ENCODE data around the gene CMTM4. TPM values are rescaled to one million over a fixed set of nuclear protein-coding genes. Genes with fewer than 3 reads are reported as not detected.

The CMTM4 gene
- polyA plus RNA-seq (2013, experiment 1 of 2) = 20.6 TPM
- polyA plus RNA-seq (2013, experiment 2 of 2) = 20.5 TPM

GRCh38 chr16:66696669-66697630 is at the start of gene CMTM4:
CMTM4 (minus strand) TSS chr16:66696743; CDS start chr16:66696525, 218 bp downstream.
- peaks cover 6% of the 10 kb centered on the region for H3K4me1 ChIP-seq (ENCODE audit: control insufficient read depth, insufficient read depth, low read length, poor library complexity, severe bottlenecking)
- H3K9me3 ChIP-seq (ENCODE audit: control insufficient read depth, low read length) = no peaks in the 10 kb centered on the region
- WGBS, 2 experiments (ENCODE audit: insufficient coverage in 2 of 2) = 7% methylated on average over 57 to 59 of the region's 84 CpGs
- peak within 1 kb of the TSS; percentile 53 for H3K4me3 ChIP-seq (ENCODE audit: extremely low read depth, insufficient read depth, low read length, poor library complexity, severe bottlenecking)
- H3K36me3 ChIP-seq (ENCODE audit: control insufficient read depth, insufficient read depth, low read length) = no peaks in the 10 kb centered on the region
- H3K27ac ChIP-seq (ENCODE audit: low read depth, low read length, severe bottlenecking) = no peak within 1 kb of the TSS

GRCh38 chr16:66746048-66746447 is 49.5 kb upstream of the CMTM4 start:
- WGBS, 2 experiments (ENCODE audit: insufficient coverage in 2 of 2) = 100% methylated on average over 2 to 3 of the region's 3 CpGs
- Histone ChIP-seq H3K4me3 (ENCODE audit: extremely low read depth, insufficient read depth, low read length, poor library complexity, severe bottlenecking) (no peak overlapping the region), H3K9me3 (ENCODE audit: control insufficient read depth, low read length) (no peaks in the 10 kb centered on the region), H3K36me3 (ENCODE audit: control insufficient read depth, insufficient read depth, low read length) (peaks cover 91% of the 10 kb centered on the region), H3K4me1 (ENCODE audit: control insufficient read depth, insufficient read depth, low read length, poor library complexity, severe bottlenecking) (peaks cover 34% of the 10 kb centered on the region), H3K27ac (ENCODE audit: low read depth, low read length, severe bottlenecking) (no peak overlapping the region)

GRCh38 chr16:66741950-66742808 is 45.6 kb upstream of the CMTM4 start:
- H3K4me3 ChIP-seq (ENCODE audit: extremely low read depth, insufficient read depth, low read length, poor library complexity, severe bottlenecking) = no peak overlapping the region
- H3K27ac ChIP-seq (ENCODE audit: low read depth, low read length, severe bottlenecking) = peak overlapping the region; percentile 91
- WGBS, 2 experiments (ENCODE audit: insufficient coverage in 2 of 2) = 84 to 100% methylated on average over 6 to 7 of the region's 10 CpGs
- H3K36me3 ChIP-seq (ENCODE audit: control insufficient read depth, insufficient read depth, low read length) = peaks cover 94% of the 10 kb centered on the region
- H3K9me3 ChIP-seq (ENCODE audit: control insufficient read depth, low read length) = no peaks in the 10 kb centered on the region
- peaks cover 22% of the 10 kb centered on the region for H3K4me1 ChIP-seq (ENCODE audit: control insufficient read depth, insufficient read depth, low read length, poor library complexity, severe bottlenecking)

DNA sequence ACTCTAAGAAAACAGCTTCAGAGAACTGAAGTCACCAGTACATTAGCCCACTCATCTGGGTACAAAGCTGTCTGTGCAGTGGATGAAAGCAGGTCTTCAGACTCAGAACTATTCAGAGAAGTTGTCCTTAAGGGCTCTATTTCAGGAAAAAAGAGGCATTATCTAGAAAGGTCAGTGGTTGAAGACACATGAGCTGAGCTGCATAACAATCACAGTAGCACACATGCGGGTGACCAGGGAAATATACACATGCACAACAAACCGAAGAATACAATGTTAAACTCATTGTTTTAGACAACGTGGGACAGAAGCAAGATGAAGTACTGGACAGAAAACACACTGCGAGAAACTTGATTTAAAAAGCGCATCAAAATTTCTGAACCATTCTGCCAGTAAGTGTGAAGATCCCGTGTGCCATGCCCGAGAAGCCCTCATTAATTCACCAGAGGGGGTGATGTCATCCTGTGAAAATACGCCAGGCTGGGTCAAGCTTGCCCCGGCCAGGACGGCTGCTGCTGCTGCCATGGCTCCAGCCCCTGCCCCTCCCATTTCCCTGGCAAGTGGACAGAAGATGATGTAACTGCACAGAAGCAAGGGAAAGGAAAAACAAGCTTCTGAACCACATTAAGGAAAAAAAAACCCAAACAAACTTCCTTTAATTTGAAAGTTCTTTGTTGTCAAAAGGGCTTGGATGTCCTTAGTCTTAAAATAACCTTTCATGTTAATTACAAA is 44.8 kb upstream of the CMTM4 start:
- WGBS, 2 experiments (ENCODE audit: insufficient coverage in 2 of 2) = 78 to 84% methylated on average over 5 to 8 of the region's 10 CpGs
- Histone ChIP-seq H3K4me3 (ENCODE audit: extremely low read depth, insufficient read depth, low read length, poor library complexity, severe bottlenecking) (no peak overlapping the region), H3K4me1 (ENCODE audit: control insufficient read depth, insufficient read depth, low read length, poor library complexity, severe bottlenecking) (peaks cover 22% of the 10 kb centered on the region), H3K36me3 (ENCODE audit: control insufficient read depth, insufficient read depth, low read length) (peaks cover 94% of the 10 kb centered on the region), H3K9me3 (ENCODE audit: control insufficient read depth, low read length) (no peaks in the 10 kb centered on the region), H3K27ac (ENCODE audit: low read depth, low read length, severe bottlenecking) (peak overlapping the region; percentile 91)

- peaks cover 94% of the 10 kb centered on the region for H3K36me3 ChIP-seq (ENCODE audit: control insufficient read depth, insufficient read depth, low read length)
- 78 to 94% methylated on average over 2 of the region's 2 CpGs for WGBS, 2 experiments (ENCODE audit: insufficient coverage in 2 of 2)
- H3K9me3 ChIP-seq (ENCODE audit: control insufficient read depth, low read length) = no peaks in the 10 kb centered on the region
- no peak overlapping the region for H3K4me3 ChIP-seq (ENCODE audit: extremely low read depth, insufficient read depth, low read length, poor library complexity, severe bottlenecking)
- H3K27ac ChIP-seq (ENCODE audit: low read depth, low read length, severe bottlenecking) = peak overlapping the region; percentile 91
- peaks cover 22% of the 10 kb centered on the region for H3K4me1 ChIP-seq (ENCODE audit: control insufficient read depth, insufficient read depth, low read length, poor library complexity, severe bottlenecking)
Measured at GRCh38 chr16:66740533-66740932, 44.0 kb upstream of the CMTM4 start.

DNA sequence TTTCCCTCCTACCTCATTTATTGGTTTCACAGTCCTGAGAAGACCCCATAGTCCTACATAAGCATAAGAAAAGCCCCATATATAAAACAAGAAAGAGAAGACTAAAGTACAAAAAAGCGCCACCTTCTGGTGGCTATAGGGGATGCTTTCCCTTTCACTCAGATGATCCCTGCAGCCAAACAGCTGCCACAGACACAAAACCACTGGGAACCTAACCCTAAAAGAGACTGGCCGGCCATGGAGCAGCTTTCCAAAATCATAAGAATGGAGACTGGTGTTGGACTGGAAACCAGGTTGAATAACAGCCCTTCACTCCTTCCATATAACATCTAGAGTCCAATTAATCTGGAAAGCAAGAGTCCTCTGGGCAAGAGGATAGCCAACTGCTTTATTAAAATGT is 43.5 kb upstream of the CMTM4 start:
- Histone ChIP-seq H3K36me3 (ENCODE audit: control insufficient read depth, insufficient read depth, low read length) (peaks cover 94% of the 10 kb centered on the region), H3K4me1 (ENCODE audit: control insufficient read depth, insufficient read depth, low read length, poor library complexity, severe bottlenecking) (peaks cover 22% of the 10 kb centered on the region), H3K9me3 (ENCODE audit: control insufficient read depth, low read length) (no peaks in the 10 kb centered on the region), H3K27ac (ENCODE audit: low read depth, low read length, severe bottlenecking) (no peak overlapping the region), H3K4me3 (ENCODE audit: extremely low read depth, insufficient read depth, low read length, poor library complexity, severe bottlenecking) (no peak overlapping the region)
- WGBS, 2 experiments (ENCODE audit: insufficient coverage in 2 of 2) = no CpG with 5 or more reads among the region's 2 CpGs

- WGBS, 2 experiments (ENCODE audit: insufficient coverage in 2 of 2) = 90 to 93% methylated on average over 3 of the region's 4 CpGs
- Histone ChIP-seq H3K27ac (ENCODE audit: low read depth, low read length, severe bottlenecking) (no peak overlapping the region), H3K36me3 (ENCODE audit: control insufficient read depth, insufficient read depth, low read length) (peaks cover 99% of the 10 kb centered on the region), H3K4me3 (ENCODE audit: extremely low read depth, insufficient read depth, low read length, poor library complexity, severe bottlenecking) (no peak overlapping the region), H3K4me1 (ENCODE audit: control insufficient read depth, insufficient read depth, low read length, poor library complexity, severe bottlenecking) (peaks cover 6% of the 10 kb centered on the region), H3K9me3 (ENCODE audit: control insufficient read depth, low read length) (no peaks in the 10 kb centered on the region)
Measured at GRCh38 chr16:66735891-66736290, 39.3 kb upstream of the CMTM4 start.

- peaks cover 98% of the 10 kb centered on the region for H3K36me3 ChIP-seq (ENCODE audit: control insufficient read depth, insufficient read depth, low read length)
- WGBS, 2 experiments (ENCODE audit: insufficient coverage in 2 of 2) = 76 to 83% methylated on average over 5 to 7 of the region's 7 CpGs
- H3K9me3 ChIP-seq (ENCODE audit: control insufficient read depth, low read length) = no peaks in the 10 kb centered on the region
- no peaks in the 10 kb centered on the region for H3K4me1 ChIP-seq (ENCODE audit: control insufficient read depth, insufficient read depth, low read length, poor library complexity, severe bottlenecking)
- H3K4me3 ChIP-seq (ENCODE audit: extremely low read depth, insufficient read depth, low read length, poor library complexity, severe bottlenecking) = no peak overlapping the region
- no peak overlapping the region for H3K27ac ChIP-seq (ENCODE audit: low read depth, low read length, severe bottlenecking)
Measured at GRCh38 chr16:66731101-66731500, 34.6 kb upstream of the CMTM4 start.

GRCh38 chr16:66728804-66729203 is 32.3 kb upstream of the CMTM4 start:
- Histone ChIP-seq H3K4me1 (ENCODE audit: control insufficient read depth, insufficient read depth, low read length, poor library complexity, severe bottlenecking) (no peaks in the 10 kb centered on the region), H3K36me3 (ENCODE audit: control insufficient read depth, insufficient read depth, low read length) (peaks cover 98% of the 10 kb centered on the region), H3K27ac (ENCODE audit: low read depth, low read length, severe bottlenecking) (no peak overlapping the region), H3K4me3 (ENCODE audit: extremely low read depth, insufficient read depth, low read length, poor library complexity, severe bottlenecking) (no peak overlapping the region), H3K9me3 (ENCODE audit: control insufficient read depth, low read length) (no peaks in the 10 kb centered on the region)
- WGBS, 2 experiments (ENCODE audit: insufficient coverage in 2 of 2) = 94 to 97% methylated on average over 3 of the region's 4 CpGs

- 50 to 60% methylated on average over 1 to 2 of the region's 3 CpGs for WGBS, 2 experiments (ENCODE audit: insufficient coverage in 2 of 2)
- Histone ChIP-seq H3K36me3 (ENCODE audit: control insufficient read depth, insufficient read depth, low read length) (peaks cover 98% of the 10 kb centered on the region), H3K4me3 (ENCODE audit: extremely low read depth, insufficient read depth, low read length, poor library complexity, severe bottlenecking) (no peak overlapping the region), H3K27ac (ENCODE audit: low read depth, low read length, severe bottlenecking) (no peak overlapping the region), H3K4me1 (ENCODE audit: control insufficient read depth, insufficient read depth, low read length, poor library complexity, severe bottlenecking) (no peaks in the 10 kb centered on the region), H3K9me3 (ENCODE audit: control insufficient read depth, low read length) (no peaks in the 10 kb centered on the region)
Measured at GRCh38 chr16:66728117-66728787, 31.7 kb upstream of the CMTM4 start.

All from mesodermal cell (in vitro differentiated cells).